Measurements from ENCODE around the gene TMEM30A.

TMEM30A gene

DNA sequence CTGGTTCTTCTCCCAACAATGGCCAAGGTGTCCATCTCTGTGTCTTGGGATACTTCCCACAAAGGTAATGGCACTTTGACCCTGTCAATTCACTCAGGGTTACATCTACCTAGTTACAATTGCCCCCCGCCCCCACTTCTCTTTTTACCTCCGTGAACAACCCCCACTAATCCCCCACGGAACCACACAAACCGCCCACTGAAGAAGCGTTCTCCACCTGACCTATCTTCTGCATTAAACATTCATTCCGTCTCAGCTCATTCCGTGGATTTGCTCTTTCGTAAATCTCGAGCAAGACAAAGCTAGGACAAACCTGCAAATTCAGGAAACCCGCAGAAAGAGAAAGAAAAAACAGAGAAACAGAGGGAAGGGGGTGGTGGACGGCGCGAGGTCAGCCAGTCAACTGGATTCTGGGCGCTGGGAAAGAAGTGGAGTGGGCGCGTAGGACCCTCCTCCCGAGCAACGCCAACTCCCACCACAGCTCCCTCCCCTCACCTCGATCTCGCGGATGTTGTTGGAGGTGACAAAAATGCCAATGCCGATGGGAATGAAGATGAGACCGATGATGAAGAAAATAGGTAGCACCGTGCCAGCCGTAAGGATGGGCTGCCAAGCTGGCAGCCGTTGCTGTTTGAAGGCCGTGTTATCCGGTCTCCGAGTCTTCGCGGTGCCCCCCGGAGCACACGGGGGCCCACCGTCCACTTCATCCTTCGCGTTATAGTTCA lies 523 bp downstream of the TMEM30A start:
- no peaks in the 10 kb centered on the region for H3K36me3 ChIP-seq (ENCODE audit: insufficient read depth, low read length)
- peaks cover 11% of the 10 kb centered on the region; the same call in 1 of the 2 replicates for H3K4me1 ChIP-seq (ENCODE audit: insufficient read depth, low read length)
- peak overlapping the region; percentile 69 for H3K9ac ChIP-seq (ENCODE audit: low read depth, low read length)
- no peaks in the 10 kb centered on the region for H3K9me3 ChIP-seq (ENCODE audit: control insufficient read depth, insufficient read depth, low read length)

DNA sequence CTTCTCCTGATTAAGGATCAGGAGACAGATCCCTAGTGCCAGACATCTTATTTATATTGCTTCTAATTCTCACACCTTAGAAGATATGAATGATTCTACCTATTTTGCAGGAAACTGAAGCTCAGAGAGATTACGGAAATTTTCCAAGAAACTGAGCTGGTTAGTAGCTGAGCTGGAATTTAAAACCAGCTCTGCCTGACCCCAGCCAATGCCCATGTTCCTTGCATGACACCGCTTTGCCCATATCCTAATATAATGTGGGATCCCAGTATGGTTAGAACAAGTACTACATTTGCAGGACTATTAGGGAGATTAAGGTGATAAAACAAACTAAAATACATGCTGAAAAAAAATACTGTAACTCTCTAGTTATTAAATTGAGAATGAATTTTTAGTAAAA lies 1.9 kb downstream of the TMEM30A start:
- H3K9me3 ChIP-seq (ENCODE audit: control insufficient read depth, insufficient read depth, low read length): no peaks in the 10 kb centered on the region
- no peaks in the 10 kb centered on the region for H3K36me3 ChIP-seq (ENCODE audit: insufficient read depth, low read length)
- peak overlapping the region; percentile 69 for H3K9ac ChIP-seq (ENCODE audit: low read depth, low read length)
- H3K4me1 ChIP-seq (ENCODE audit: insufficient read depth, low read length): peaks cover 16% of the 10 kb centered on the region; the same call in 1 of the 2 replicates

DNA sequence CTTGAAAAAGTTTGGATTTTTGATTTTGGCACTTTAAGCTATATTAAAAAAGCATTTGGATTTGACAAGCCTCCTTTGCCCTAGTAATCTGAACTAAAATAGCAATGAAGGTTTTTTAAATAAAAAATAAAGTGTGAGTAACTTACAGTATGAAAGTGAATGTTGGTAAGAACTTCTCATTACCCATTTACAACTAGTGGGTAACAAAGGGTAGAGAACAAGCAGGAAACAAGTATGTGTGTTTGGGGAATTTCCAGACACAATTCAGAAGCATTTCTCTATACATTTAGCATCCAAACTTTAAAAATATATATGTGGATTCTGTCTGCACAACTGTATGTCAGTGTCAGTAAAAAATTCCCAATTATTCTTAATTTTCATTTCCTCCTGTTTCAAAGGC lies 2.9 kb downstream of the TMEM30A start:
- Histone ChIP-seq H3K9ac (ENCODE audit: low read depth, low read length) (peak overlapping the region; percentile 69), H3K9me3 (ENCODE audit: control insufficient read depth, insufficient read depth, low read length) (no peaks in the 10 kb centered on the region), H3K36me3 (ENCODE audit: insufficient read depth, low read length) (no peaks in the 10 kb centered on the region), H3K4me1 (ENCODE audit: insufficient read depth, low read length) (peaks cover 25% of the 10 kb centered on the region; the same call in 1 of the 2 replicates)

DNA sequence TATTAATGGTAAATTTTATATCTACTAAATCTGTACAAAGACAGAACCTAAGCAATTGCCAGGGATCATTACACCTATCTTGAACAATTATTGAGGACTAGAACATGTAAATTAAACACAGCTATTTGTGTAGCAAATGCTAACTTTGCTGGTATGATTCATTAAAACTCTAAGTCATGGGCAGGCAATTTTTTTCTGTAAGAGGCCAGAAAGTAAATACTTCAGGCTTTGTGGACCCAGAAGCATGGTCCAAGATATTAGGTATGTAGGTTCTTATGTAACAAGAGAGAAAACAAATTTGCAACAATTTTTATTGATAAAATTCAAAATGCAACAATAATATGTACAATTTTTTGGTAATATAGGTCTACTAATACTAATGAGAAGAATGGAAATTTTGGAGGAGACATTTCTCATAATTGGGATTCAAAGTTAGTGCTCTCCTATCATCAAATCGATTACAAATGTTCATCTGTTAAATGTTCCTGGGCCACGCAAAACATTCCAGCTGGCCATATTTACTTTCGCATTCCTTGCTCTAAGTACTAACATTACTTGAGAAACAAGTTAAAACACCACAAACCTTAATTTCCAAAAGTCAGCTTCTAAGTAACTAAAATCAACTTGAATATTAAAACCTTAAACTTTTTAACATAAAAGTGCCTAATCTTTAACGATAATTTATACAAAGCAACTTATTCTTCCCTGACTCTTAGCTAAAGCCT lies 4.3 kb downstream of the TMEM30A start:
- no peaks in the 10 kb centered on the region for H3K9me3 ChIP-seq (ENCODE audit: control insufficient read depth, insufficient read depth, low read length)
- peak overlapping the region; percentile 1; the same call in 1 of the 2 replicates for H3K9ac ChIP-seq (ENCODE audit: low read depth, low read length)
- H3K4me1 ChIP-seq (ENCODE audit: insufficient read depth, low read length): peaks cover 39% of the 10 kb centered on the region
- no peaks in the 10 kb centered on the region for H3K36me3 ChIP-seq (ENCODE audit: insufficient read depth, low read length)

DNA sequence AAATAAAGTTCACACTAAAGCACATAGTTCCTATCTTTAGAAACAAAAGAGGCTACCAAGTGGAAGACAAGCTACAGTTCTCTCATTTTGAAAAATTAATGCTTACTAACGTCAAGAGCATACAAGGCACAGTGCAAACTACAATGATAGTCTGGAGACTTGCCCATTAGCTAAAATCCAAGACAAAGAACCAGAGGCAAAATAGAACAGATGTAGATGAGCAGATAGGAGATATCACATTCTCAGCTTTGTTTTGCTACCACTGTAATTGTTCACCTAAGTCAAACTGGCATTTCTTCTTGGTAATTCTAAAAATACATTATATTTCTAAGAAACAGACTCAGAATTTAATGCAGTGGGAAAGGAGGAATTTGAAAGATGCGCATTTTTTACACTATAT lies 5.2 kb downstream of the TMEM30A start:
- no peak overlapping the region for H3K9ac ChIP-seq (ENCODE audit: low read depth, low read length)
- no peaks in the 10 kb centered on the region for H3K9me3 ChIP-seq (ENCODE audit: control insufficient read depth, insufficient read depth, low read length)
- no peaks in the 10 kb centered on the region for H3K36me3 ChIP-seq (ENCODE audit: insufficient read depth, low read length)
- H3K4me1 ChIP-seq (ENCODE audit: insufficient read depth, low read length): peaks cover 43% of the 10 kb centered on the region

DNA sequence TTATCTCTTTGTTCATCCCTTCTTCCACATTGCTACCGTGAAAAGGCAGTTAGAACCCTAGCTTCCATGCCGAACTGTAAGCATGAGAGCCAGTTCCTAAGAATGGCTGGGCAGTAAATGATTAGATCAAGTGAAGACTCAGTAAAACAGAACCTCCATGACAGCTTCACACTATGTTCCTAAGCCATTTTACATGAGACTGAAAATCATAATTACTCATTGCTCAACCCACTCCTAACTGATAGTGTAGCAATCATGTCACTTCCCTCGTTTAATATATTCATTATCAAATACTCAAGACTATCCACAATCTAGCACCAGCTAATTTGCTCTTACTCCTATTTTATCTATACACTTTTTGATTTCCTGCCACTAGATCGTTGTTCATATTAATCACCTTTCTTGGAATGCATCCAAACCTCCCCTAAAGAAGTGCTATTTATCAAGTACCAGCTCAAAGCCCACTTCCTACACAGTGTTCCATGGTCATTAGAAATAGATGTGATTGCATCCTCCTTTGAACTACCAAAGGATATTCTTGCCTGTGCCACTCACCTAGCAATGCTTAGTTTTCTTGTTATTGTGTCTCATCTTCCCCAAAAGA lies 6.0 kb downstream of the TMEM30A start:
- Histone ChIP-seq H3K36me3 (ENCODE audit: insufficient read depth, low read length) (no peaks in the 10 kb centered on the region), H3K9ac (ENCODE audit: low read depth, low read length) (no peak overlapping the region), H3K9me3 (ENCODE audit: control insufficient read depth, insufficient read depth, low read length) (no peaks in the 10 kb centered on the region), H3K4me1 (ENCODE audit: insufficient read depth, low read length) (peaks cover 43% of the 10 kb centered on the region)

DNA sequence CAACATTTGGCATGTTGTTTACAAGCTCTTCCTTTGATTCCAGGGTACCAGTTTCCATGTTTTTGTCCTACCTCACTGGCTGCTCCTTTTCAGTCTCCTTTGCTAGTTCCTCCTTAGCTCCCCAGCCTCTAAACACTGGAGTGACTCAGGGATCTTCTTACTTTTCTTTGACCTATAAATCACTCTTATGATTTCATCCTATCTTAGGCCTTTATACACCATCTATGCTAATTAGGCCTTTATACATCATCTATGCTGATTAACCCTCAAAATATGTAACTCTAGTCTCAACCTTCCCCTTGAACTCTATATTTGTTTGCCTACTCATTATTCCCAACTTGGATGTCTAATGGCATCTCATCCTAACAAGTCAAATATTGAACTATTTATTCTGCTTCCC lies 9.5 kb downstream of the TMEM30A start:
- H3K9ac ChIP-seq (ENCODE audit: low read depth, low read length): no peak overlapping the region
- no peaks in the 10 kb centered on the region for H3K9me3 ChIP-seq (ENCODE audit: control insufficient read depth, insufficient read depth, low read length)
- peaks cover 12% of the 10 kb centered on the region for H3K36me3 ChIP-seq (ENCODE audit: insufficient read depth, low read length)
- H3K4me1 ChIP-seq (ENCODE audit: insufficient read depth, low read length): peaks cover 54% of the 10 kb centered on the region

DNA sequence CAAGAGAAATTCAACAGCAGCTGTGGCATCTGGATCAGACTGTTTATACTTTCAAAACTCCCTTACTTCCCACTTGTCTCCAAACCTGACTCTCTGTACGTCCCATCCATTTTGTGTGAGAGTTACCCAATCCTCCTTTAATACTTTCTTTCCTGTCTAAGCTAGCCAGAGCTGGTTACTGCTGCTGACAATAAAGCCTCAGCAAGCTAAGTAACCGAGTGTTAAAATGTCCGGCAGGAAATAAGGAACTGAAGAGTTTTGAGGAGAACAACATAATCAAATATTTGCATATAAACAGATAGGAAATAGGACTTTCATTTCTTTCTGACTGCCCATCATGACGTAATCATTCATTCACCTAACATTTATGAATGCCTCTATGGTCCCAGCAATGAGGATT lies 11.6 kb downstream of the TMEM30A start:
- H3K36me3 ChIP-seq (ENCODE audit: insufficient read depth, low read length): peaks cover 13% of the 10 kb centered on the region
- H3K4me1 ChIP-seq (ENCODE audit: insufficient read depth, low read length): peaks cover 48% of the 10 kb centered on the region
- no peak overlapping the region for H3K9ac ChIP-seq (ENCODE audit: low read depth, low read length)

DNA sequence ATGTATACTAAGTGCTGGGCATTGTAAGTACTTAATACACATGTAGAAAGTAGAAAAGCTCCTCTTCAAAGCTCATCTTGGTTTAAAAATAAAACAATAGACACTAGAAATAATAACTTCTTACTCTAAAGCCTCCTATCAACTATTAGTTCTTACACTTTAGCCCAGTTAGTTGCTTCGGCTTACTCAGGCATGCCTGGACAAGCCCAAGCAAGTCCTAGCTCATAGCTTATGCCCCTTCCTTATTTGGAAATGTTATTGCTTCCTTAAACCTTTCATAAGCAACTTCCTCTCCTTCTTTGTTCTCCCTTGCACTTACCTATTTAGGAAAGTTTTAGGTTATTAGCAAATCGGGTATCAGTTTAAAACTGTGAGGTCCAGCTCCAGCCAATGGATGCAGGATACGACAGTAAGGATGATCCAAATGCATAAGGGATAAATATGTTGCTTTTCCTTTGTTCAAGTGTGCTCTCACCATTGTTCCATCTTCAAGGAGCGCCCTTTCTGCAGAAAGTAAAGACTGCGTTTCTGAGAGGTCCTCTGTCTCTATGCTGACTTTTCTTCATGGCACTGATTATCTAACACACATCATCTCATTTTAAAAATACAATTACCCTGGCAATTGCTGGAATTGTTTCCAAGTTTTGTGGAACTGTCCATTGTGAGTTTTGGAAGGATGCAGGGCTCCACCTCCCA lies 12.3 kb downstream of the TMEM30A start:
- H3K9me3 ChIP-seq (ENCODE audit: control insufficient read depth, insufficient read depth, low read length): no peaks in the 10 kb centered on the region
- H3K9ac ChIP-seq (ENCODE audit: low read depth, low read length): no peak overlapping the region
- peaks cover 50% of the 10 kb centered on the region for H3K4me1 ChIP-seq (ENCODE audit: insufficient read depth, low read length)
- H3K36me3 ChIP-seq (ENCODE audit: insufficient read depth, low read length): peaks cover 13% of the 10 kb centered on the region

More for the DNA sequence above, 11.6 kb downstream of the TMEM30A start:
- H3K9me3 ChIP-seq (ENCODE audit: control insufficient read depth, insufficient read depth, low read length): no peaks in the 10 kb centered on the region

DNA sequence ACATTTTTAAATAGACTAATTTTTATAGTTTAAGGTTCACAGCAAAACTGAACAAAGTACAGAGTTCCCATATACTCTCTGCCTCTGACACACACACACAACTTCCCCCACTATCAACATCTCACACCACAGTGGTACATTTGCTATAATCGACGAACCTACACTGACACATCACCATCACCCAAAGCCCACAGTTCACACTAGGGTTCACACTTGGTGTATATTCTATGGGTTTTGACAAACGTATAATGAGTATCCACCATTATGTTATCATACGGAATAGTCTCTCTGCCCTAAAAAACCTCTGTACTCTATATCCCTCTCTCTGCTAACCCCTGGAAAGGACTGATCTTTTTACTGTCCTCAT lies 15.6 kb downstream of the TMEM30A start:
- Histone ChIP-seq H3K36me3 (ENCODE audit: insufficient read depth, low read length) (peaks cover 17% of the 10 kb centered on the region), H3K9ac (ENCODE audit: low read depth, low read length) (no peak overlapping the region), H3K4me1 (ENCODE audit: insufficient read depth, low read length) (peaks cover 32% of the 10 kb centered on the region), H3K9me3 (ENCODE audit: control insufficient read depth, insufficient read depth, low read length) (no peaks in the 10 kb centered on the region)

DNA sequence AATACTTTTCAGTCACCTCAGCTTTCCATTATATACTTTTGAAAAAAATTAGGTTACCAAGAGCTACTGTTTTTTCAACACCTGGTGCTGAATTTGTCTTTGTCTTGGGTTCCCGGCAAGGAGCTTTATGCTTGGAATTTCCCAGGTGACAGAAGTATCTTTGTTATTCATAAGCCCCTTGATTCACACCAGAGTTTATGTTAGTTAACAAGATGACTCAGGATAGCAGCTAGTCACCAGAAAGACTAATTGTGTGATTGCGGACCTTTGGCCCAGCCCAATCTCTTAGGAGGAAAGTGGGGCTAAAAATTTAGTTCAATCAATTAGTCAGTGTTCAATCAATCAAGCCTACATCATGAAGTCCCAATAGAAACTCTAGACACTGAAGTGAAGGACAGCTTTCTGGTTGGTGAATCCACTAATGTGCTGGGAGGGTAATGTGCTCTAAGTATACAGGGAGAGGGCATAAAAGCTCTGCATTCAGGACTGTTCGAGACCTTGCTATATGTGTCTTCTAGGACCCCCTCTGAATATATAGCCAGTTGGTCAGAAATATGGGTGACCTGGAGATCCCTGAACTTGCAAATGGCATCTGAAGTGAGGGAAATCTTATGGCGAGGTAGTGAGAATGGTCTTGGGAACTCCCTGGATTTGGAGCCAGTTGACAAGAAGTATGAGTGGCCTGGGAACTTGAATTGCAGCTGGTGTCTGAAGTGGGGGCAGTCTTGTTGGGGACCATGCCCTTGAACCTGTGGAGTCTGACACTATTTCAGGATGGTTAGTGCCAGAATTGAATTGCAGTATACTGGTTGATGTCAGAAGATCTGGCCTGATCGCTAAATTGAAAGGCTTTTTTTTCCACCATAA lies 16.2 kb downstream of the TMEM30A start:
- peaks cover 32% of the 10 kb centered on the region for H3K4me1 ChIP-seq (ENCODE audit: insufficient read depth, low read length)
- 0 out of 2 replicates have a peak overlapping the region, but pooled peaks have one; percentile 4 for H3K9ac ChIP-seq (ENCODE audit: low read depth, low read length)
- H3K9me3 ChIP-seq (ENCODE audit: control insufficient read depth, insufficient read depth, low read length): no peaks in the 10 kb centered on the region
- peaks cover 18% of the 10 kb centered on the region for H3K36me3 ChIP-seq (ENCODE audit: insufficient read depth, low read length)

DNA sequence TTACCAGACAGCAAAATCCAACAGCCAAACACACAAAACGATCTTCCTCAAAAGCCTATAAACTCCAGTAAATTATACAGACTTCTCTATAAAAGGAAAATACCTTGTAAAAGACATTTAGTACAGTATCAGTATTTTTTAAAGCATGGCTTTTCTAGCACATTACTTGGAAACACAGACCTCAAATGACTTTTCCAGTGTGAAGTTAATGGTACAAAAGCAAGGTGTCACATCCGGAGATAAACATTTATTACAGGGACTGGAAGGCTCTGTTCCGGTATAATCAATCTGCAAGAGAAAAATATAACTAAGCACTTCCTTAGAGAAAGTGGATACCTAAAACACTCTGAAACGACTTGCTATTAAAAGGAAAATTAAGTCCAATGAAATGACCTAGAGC lies 17.1 kb downstream of the TMEM30A start:
- Histone ChIP-seq H3K9me3 (ENCODE audit: control insufficient read depth, insufficient read depth, low read length) (no peaks in the 10 kb centered on the region), H3K9ac (ENCODE audit: low read depth, low read length) (peak overlapping the region; percentile 34; the same call in 1 of the 2 replicates), H3K36me3 (ENCODE audit: insufficient read depth, low read length) (peaks cover 22% of the 10 kb centered on the region), H3K4me1 (ENCODE audit: insufficient read depth, low read length) (peaks cover 25% of the 10 kb centered on the region)

DNA sequence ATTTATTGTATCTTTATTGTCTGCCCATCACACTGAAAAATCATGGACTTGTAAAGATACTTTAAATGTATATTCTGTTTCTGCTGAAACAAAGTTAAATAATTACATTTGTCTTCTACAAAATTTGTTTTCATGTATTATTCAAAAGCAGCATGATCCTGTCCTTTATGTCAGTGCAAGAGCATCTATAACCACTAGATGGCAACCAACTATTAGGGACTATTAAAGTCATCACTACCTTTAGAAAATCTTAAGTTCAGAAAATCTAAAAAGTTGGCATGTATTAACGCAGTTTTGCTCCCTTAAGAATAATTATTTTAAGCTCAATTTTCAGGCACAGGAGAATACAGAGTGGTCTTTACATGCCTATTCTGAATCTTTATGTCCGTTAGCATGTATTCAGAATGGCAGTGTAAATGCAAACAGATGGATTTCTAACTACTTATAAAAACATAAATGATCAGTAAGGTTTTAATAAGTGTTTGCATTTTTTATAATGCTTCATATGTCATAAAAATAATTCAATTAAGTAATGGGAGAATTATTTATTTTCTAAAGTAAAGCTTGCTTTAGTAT lies 17.8 kb downstream of the TMEM30A start:
- Histone ChIP-seq H3K9ac (ENCODE audit: low read depth, low read length) (no peak overlapping the region), H3K4me1 (ENCODE audit: insufficient read depth, low read length) (peaks cover 21% of the 10 kb centered on the region), H3K36me3 (ENCODE audit: insufficient read depth, low read length) (peaks cover 21% of the 10 kb centered on the region), H3K9me3 (ENCODE audit: control insufficient read depth, insufficient read depth, low read length) (no peaks in the 10 kb centered on the region)

All from ES-I3 (cell line).